ENCODE results near the gene COL6A3. TPM values are rescaled to one million over a fixed set of nuclear protein-coding genes. Genes with fewer than 3 reads are reported as not detected.

The COL6A3 gene
- total and polyA plus RNA-seq, 9 of the 15 experiments (the other 6 are each of a cell fraction or from before 2014, with no cell fraction given), result 0.07 to 4.1 (median 1.5) TPM

GRCh38 chr2:237459741-237460174, 45.8 kb upstream of the COL6A3 start (continued):
- TF ChIP-seq HMG20B (CRISPR knock-in tag; IDR thresholded peaks at IDR 0.05) (no peak), CCNT2 (IDR thresholded peaks at IDR 0.05; ENCODE audit: borderline replicate concordance, extremely low read depth, insufficient read length, low read depth, low read length) (no peak), CBX1 (IDR thresholded peaks at IDR 0.05; ENCODE audit: low read depth) (no peak), TOE1 (IDR thresholded peaks at IDR 0.05; ENCODE audit: borderline replicate concordance) (no peak), TOE1 (CRISPR knock-in tag; IDR thresholded peaks at IDR 0.05; ENCODE audit: borderline replicate concordance, low read depth) (no peak), CBFB (CRISPR knock-in tag; IDR thresholded peaks at IDR 0.05) (no peak), SREBF1 (IDR thresholded peaks at IDR 0.05; ENCODE audit: borderline replicate concordance, low read depth, low read length) (no peak), PTBP1 (IDR thresholded peaks at IDR 0.05; ENCODE audit: low read depth, low read length) (no peak), SNRNP70 (optimal IDR thresholded peaks at IDR 0.05; ENCODE audit: low read depth, low read length) (no peak), CHD1 (IDR thresholded peaks at IDR 0.05; ENCODE audit: low read length) (no peak), GABPB2 (CRISPR knock-in tag; conservative IDR thresholded peaks at IDR 0.05) (no peak), ARID4B (CRISPR knock-in tag; IDR thresholded peaks at IDR 0.05) (no peak), FOXP1 (CRISPR knock-in tag; IDR thresholded peaks at IDR 0.05) (no peak), ZNF3 (CRISPR knock-in tag; IDR thresholded peaks at IDR 0.05) (no peak), ZNF316 (IDR thresholded peaks at IDR 0.05) (peak; percentile 83), GTF2E2 (tag; IDR thresholded peaks at IDR 0.05) (no peak), ATF3 (IDR thresholded peaks at IDR 0.05) (peak; percentile 32; the same call in 1 of the 2 replicates), ATF3 (CRISPR knock-in tag; conservative IDR thresholded peaks at IDR 0.05) (no peak)
- TF ChIP-seq, protein P1, sequence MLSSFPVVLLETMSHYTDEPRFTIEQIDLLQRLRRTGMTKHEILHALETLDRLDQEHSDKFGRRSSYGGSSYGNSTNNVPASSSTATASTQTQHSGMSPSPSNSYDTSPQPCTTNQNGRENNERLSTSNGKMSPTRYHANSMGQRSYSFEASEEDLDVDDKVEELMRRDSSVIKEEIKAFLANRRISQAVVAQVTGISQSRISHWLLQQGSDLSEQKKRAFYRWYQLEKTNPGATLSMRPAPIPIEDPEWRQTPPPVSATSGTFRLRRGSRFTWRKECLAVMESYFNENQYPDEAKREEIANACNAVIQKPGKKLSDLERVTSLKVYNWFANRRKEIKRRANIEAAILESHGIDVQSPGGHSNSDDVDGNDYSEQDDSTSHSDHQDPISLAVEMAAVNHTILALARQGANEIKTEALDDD (IDR thresholded peaks at IDR 0.05), result no peak
- TF ChIP-seq, protein P2, sequence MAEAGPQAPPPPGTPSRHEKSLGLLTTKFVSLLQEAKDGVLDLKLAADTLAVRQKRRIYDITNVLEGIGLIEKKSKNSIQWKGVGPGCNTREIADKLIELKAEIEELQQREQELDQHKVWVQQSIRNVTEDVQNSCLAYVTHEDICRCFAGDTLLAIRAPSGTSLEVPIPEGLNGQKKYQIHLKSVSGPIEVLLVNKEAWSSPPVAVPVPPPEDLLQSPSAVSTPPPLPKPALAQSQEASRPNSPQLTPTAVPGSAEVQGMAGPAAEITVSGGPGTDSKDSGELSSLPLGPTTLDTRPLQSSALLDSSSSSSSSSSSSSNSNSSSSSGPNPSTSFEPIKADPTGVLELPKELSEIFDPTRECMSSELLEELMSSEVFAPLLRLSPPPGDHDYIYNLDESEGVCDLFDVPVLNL (CRISPR knock-in tag; IDR thresholded peaks at IDR 0.05; ENCODE audit: low read depth), result no peak

Measured in K562 (cell line).